GM12891 (cell line): ENCODE data around the gene CACNG3.

Source experiments
- PAX5 ChIP-seq: IDR thresholded peaks from 2 replicates; pipeline ENCODE4 v1.6.1; 2011; ENCODE audit warnings: low read length, moderate library complexity, mild to moderate bottlenecking; ENCODE audit not compliant: insufficient read depth, severe bottlenecking
- POLR2A ChIP-seq: IDR thresholded peaks from 2 replicates; pipeline ENCODE4 v1.6.1; 2011; ENCODE audit warnings: low read depth, low read length, control low read depth
- POLR2AphosphoS5 ChIP-seq: IDR thresholded peaks from 2 replicates; pipeline ENCODE4 v1.6.1; 2011; ENCODE audit warnings: low read depth, low read length, control low read depth
- POU2F2 ChIP-seq: IDR thresholded peaks from 2 replicates; pipeline ENCODE4 v1.6.1; 2011; ENCODE audit warnings: low read depth, mild to moderate bottlenecking, control low read depth, low read length, moderate library complexity
- SPI1 ChIP-seq: IDR thresholded peaks from 2 replicates; pipeline ENCODE4 v1.6.1; 2011; ENCODE audit warnings: low read depth, low read length, control low read depth
- TAF1 ChIP-seq: IDR thresholded peaks from 2 replicates; pipeline ENCODE4 v1.6.1; 2011; ENCODE audit warnings: low read depth, low read length, control low read depth

DNA sequence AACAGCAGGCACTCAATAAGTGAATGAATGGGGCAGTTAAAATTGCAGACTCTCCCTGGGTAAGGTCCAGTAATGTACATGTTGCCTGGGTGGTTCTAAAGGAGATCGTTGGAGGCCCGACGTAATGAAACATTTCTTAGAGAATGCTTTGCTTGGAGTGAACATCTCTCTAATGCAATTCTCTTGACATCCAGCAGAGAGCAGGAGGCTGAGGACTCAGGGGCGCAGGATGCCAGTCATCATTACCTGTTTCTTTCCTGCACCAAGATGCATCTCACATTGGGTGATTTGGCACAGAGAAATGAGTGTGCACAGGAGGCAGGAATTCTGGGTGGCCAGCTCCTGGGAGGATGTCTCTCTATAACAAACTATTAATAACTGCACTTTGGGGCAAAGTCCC lies 152.9 kb downstream of the CACNG3 start:
- TF ChIP-seq POLR2AphosphoS5 = no peak
- no peak for TF ChIP-seq POU2F2
- no peak for TF ChIP-seq POLR2A
- TF ChIP-seq TAF1 = no peak
- no peak for TF ChIP-seq SPI1
- TF ChIP-seq PAX5 = no peak
